HepG2 (cell line): ENCODE data around the gene HELZ2. TPM values are rescaled to one million over a fixed set of nuclear protein-coding genes. Genes with fewer than 3 reads are reported as not detected.
A peak's percentile ranks its signal among the peaks of the same experiment; 100 is the strongest.

ENCODE experiments used
- ATAC-seq: fragments of 200-7000 bp; cut with Tn5 transposase; 3 replicates; pipeline ENCODE4 v1.9.1; 2020; ENCODE audit warnings: mild to moderate bottlenecking, moderate library complexity
- BruUV-seq: library from RNA; stranded (reverse); fragments of 400-500 nt; replicated peaks from 2 replicates; lab custom pipeline; 2021; lab: Mats Ljungman, UMichigan
- CTCF ChIA-PET: fragments of 300-600 bp; formaldehyde crosslinking; extraction: SDS; loops from one replicate; lab custom pipeline; 2021; ENCODE audit warnings: low total read pairs, inconsistent platforms, low intra/inter-chr PET ratio; lab: Yijun Ruan, JAX
- POLR2A ChIA-PET: fragments of 350-600 bp; sonication (Branson Sonifier 250); formaldehyde crosslinking; loops from one replicate; lab custom pipeline; 2020; ENCODE audit warnings: antibody characterized with exemption, inconsistent platforms; lab: Yijun Ruan, JAX
- DNase-seq: peaks from one replicate; pipeline ENCODE4 v3.0.0-alpha.2; 2015; ENCODE audit warnings: low spot score
- FAIRE-seq: peaks from 3 replicates; lab custom pipeline; 2011; peaks lifted over from hg19 to GRCh38; lab: Jason Lieb, UNC
- H2AFZ ChIP-seq: one replicate; pipeline ENCODE4 v1.6.1; 2011; ENCODE audit warnings: low read length, inconsistent platforms
- H3K27ac ChIP-seq: fragments of 300-600 bp; 3 replicates; pipeline ENCODE4 v1.8.0; 2011; ENCODE audit warnings: mixed run types, mild to moderate bottlenecking, mixed read lengths, low read length, inconsistent platforms; ENCODE audit not compliant: insufficient read depth; ENCODE audit errors: extremely low read length
- H3K27me3 ChIP-seq, 2 experiments: fragments of 200-600 bp in 1 of 2; 2 replicates in 1 of 2; 3 replicates in 1 of 2; pipeline versions ENCODE4 v1.6.0 to v1.8.0; 2011; ENCODE audit warnings: low read length in 2 of 2, mild to moderate bottlenecking in 2 of 2, moderate library complexity in 2 of 2, inconsistent platforms in 1 of 2; ENCODE audit not compliant: insufficient read depth in 2 of 2, control insufficient read depth in 1 of 2
- H3K36me3 ChIP-seq, 2 experiments: fragments of 200-600 bp in 1 of 2; replicated peaks in 1 of 2; 2 replicates in 1 of 2; 3 replicates in 1 of 2; pipeline versions ENCODE4 v1.5.1 to v1.8.0; 2011; ENCODE audit warnings: low read length in 2 of 2, inconsistent platforms in 1 of 2; ENCODE audit not compliant: insufficient read depth in 2 of 2, control insufficient read depth in 1 of 2
- H3K4me1 ChIP-seq: 2 replicates; pipeline ENCODE4 v1.5.1; 2012; ENCODE audit warnings: low read length, inconsistent platforms; ENCODE audit not compliant: insufficient read depth
- H3K4me2 ChIP-seq: 2 replicates; pipeline ENCODE4 v1.6.0; 2011; ENCODE audit warnings: low read depth, low read length, inconsistent platforms
- H3K4me3 ChIP-seq, 3 experiments: fragments of 200-600 bp in 1 of 3; sonication (generic), shearing (Covaris generic) in 1 of 3; replicated peaks in 1 of 3; 2 replicates each; pipeline ENCODE4 v1.5.1; 2011 to 2016; ENCODE audit warnings: low read length in 3 of 3, inconsistent platforms in 2 of 3, low read depth in 2 of 3, mild to moderate bottlenecking in 2 of 3, control low read depth in 1 of 3, mixed read lengths in 1 of 3; ENCODE audit not compliant: insufficient read depth in 1 of 3
- H3K79me2 ChIP-seq: one replicate; pipeline ENCODE4 v1.6.1; 2011; ENCODE audit warnings: low read length, inconsistent platforms; ENCODE audit not compliant: insufficient read depth
- H3K9ac ChIP-seq: 2 replicates; pipeline ENCODE4 v1.6.0; 2011; ENCODE audit warnings: mild to moderate bottlenecking, low read depth, low read length, inconsistent platforms; ENCODE audit not compliant: insufficient read depth
- H3K9me3 ChIP-seq: 2 replicates; pipeline ENCODE4 v1.5.1; 2012; ENCODE audit warnings: mild to moderate bottlenecking, low read length
- H4K20me1 ChIP-seq: 2 replicates; pipeline ENCODE4 v1.6.0; 2011; ENCODE audit warnings: inconsistent platforms, mild to moderate bottlenecking, low read length, moderate library complexity; ENCODE audit not compliant: insufficient read depth
- HNRNPH1 ChIP-seq: fragments of 200-400 bp; formaldehyde crosslinking; optimal IDR thresholded peaks from 2 replicates; pipeline ENCODE3; 2017; ENCODE audit warnings: mild to moderate bottlenecking, low read depth, low read length
- MAFK ChIP-seq, 2 experiments: IDR thresholded peaks in 1 of 2; conservative IDR thresholded peaks in 1 of 2; 2 replicates each; pipeline ENCODE4 v1.6.1; 2011; ENCODE audit warnings: improper control_type of control experiment in 2 of 2, low read length in 2 of 2
- NPAS2 ChIP-seq: sonication (generic); formaldehyde crosslinking; IDR thresholded peaks from 2 replicates; pipeline ENCODE4 v1.8.0; 2022; ENCODE audit warnings: mild to moderate bottlenecking, missing genetic modification reagents, borderline replicate concordance
- WGBS: methylation state at CpG from one replicate; pipeline ENCODE4 v1.1.6; 2017; ENCODE audit warnings: low lambda C conversion rate; 5-methylcytosine and 5-hydroxymethylcytosine counted together
- in situ Hi-C: cut with HindIII; loops from 2 replicates; pipeline ENCODE4 v1.10.0; 2017; ENCODE audit warnings: low pct_unique_long_range_greater_than_20kb; ENCODE audit not compliant: extremely low pct_ligation_motif_present
- intact Hi-C: fragments of 100-400 bp; cut with micrococcal nuclease; formaldehyde crosslinking; loops from one replicate; pipeline ENCODE4 v1.10.0; 2022; ENCODE audit not compliant: unreplicated experiment
- polyA plus RNA-seq, 8 experiments: library from polyadenylated mRNA; depleted of rRNA in 3 of 8; stranded (reverse) in 7 of 8; unstranded in 1 of 8; fragments of >200 nt; fragmentation: Illumina TruSeq in 4 of 8; extraction: Trizol in 4 of 8; gene quantifications; 2 replicates each; pipeline versions ENCODE4 v1.2.1 to v1.2.3, GENCODE V29; 2011 to 2016; ENCODE audit warnings: low read depth in 4 of 8, missing spikeins in 1 of 8, mixed read lengths in 1 of 8; ENCODE audit not compliant: insufficient read depth in 1 of 8
- total RNA-seq, 5 experiments: library from RNA; depleted of rRNA; stranded (reverse); fragments of >200 nt; fragmentation: Illumina TruSeq; extraction: Trizol; gene quantifications; 2 replicates each; pipeline ENCODE4 v1.2.3, GENCODE V29; 2016; ENCODE audit warnings: low read depth in 1 of 5
- TF ChIP-seq, protein P1 (sequence below): sonication (generic); formaldehyde crosslinking; IDR thresholded peaks from 2 replicates; pipeline ENCODE4 v1.4.0; 2020; ENCODE audit warnings: low read depth, mild to moderate bottlenecking, missing genetic modification reagents
- TF ChIP-seq, protein P2 (sequence below): sonication (generic); formaldehyde crosslinking; IDR thresholded peaks from 2 replicates; pipeline ENCODE4 v1.4.0; 2020; ENCODE audit warnings: mild to moderate bottlenecking, missing genetic modification reagents

Gene HELZ2
- total and polyA plus RNA-seq, 2 of the 13 experiments (the other 11 are each of a cell fraction or from before 2014, with no cell fraction given): 9.6 to 10.1 TPM

DNA sequence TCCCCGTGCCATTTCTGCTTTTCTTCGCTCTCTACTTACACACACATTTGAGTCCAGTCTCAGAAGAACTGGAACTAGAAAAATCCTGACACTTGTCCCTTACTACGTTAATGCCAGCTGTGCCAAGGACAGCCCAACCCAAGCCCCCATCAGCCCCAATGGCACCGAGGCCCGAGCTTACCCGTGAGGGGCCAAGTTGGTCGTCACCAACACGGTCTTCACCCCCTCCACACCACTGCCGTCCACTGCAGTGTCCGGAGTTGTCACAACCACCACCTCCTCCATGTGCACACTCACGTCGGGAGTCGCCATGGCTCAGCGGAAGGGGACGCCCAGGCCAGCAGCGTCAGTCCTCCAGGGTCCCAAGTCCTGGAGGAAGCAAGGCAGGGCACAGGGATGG is 45.0 kb upstream of the HELZ2 start (continued):
- TF ChIP-seq, protein P1, sequence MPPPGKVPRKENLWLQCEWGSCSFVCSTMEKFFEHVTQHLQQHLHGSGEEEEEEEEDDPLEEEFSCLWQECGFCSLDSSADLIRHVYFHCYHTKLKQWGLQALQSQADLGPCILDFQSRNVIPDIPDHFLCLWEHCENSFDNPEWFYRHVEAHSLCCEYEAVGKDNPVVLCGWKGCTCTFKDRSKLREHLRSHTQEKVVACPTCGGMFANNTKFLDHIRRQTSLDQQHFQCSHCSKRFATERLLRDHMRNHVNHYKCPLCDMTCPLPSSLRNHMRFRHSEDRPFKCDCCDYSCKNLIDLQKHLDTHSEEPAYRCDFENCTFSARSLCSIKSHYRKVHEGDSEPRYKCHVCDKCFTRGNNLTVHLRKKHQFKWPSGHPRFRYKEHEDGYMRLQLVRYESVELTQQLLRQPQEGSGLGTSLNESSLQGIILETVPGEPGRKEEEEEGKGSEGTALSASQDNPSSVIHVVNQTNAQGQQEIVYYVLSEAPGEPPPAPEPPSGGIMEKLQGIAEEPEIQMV (CRISPR knock-in tag): no peak

DNA sequence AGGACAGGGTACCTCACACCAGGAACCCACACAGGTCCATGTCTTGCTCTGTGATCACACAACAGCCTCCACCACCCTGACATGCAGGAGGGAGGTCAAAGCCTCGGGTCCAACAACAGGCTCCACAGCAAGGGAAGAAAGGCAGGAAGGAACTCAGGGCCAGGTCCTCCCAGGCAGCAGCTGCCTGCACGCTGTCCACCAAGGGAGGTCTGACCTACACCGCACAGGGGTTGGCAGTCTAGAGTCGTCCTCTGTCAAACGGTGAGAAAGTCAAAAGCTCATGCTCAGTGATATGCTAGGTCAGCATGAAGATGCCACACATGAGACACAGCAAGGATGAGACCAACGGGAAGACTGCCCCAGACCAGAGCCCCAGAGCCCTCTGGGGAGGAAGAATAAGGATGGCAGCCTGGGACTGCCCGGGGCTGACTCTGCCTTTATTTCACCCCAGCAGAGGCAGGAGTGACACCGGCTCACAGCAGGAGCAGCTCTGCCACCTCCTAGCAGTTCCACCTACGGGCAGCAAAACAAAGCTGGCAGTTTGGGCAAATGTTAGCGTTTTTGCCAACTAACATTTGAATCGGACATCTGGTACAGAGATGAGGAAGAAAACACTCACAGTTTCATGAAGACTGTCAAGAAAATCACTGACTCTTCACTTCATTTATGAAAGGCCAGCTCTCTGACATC is 44.4 kb upstream of the HELZ2 start:
- H3K27ac ChIP-seq: no peak overlapping the region
- no peak overlapping the region for H2AFZ ChIP-seq
- TF ChIP-seq MAFK (conservative IDR thresholded peaks at IDR 0.05 in 1 of 2, IDR thresholded peaks at IDR 0.05 in 1 of 2; ENCODE audit: low read length in 2 of 2) (peak; percentile 33 to 36; a peak in 2 of 4 replicates), HNRNPH1 (no peak), NPAS2 (CRISPR knock-in tag) (peak; percentile 32; the same call in 1 of the 2 replicates)
- TF ChIP-seq, protein P2, sequence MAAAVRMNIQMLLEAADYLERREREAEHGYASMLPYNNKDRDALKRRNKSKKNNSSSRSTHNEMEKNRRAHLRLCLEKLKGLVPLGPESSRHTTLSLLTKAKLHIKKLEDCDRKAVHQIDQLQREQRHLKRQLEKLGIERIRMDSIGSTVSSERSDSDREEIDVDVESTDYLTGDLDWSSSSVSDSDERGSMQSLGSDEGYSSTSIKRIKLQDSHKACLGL (CRISPR knock-in tag): 0 out of 2 replicates have a peak, but pooled peaks have one; percentile 25
- TF ChIP-seq, all 625 proteins: peak for 3
- Histone ChIP-seq H3K4me3 (no peak overlapping the region), H3K36me3 (peaks cover 21 to 54% of the 10 kb centered on the region in 2 experiments), H3K79me2 (peaks cover 27% of the 10 kb centered on the region), H3K4me1 (peaks cover 4% of the 10 kb centered on the region; the same call in 1 of the 2 replicates), H3K27me3 (no peaks in the 10 kb centered on the region), H3K9me3 (peaks cover 8% of the 10 kb centered on the region; the same call in 1 of the 2 replicates), H3K9ac (no peak overlapping the region), H3K4me2 (no peak overlapping the region), H4K20me1 (no peaks in the 10 kb centered on the region)
- BruUV-seq: no TSS peak
- intact Hi-C loops: no loop called here
- POLR2A ChIA-PET: interaction anchor here (0.7 to 0.9 kb wide), 2 partner anchors 9 kb away, joined by 3 to 4 read pairs; partner anchors contain the start of gene GMEB2
- no peak for DNase-seq
- ATAC-seq: no peak; the same call in 2 of the 3 replicates
- CTCF ChIA-PET: no interaction called here
- WGBS: 96% methylated on average over 11 of the region's 11 CpGs
- FAIRE-seq: no peak
- in situ Hi-C loops: no loop called here
